ENCODE results near the gene TRMT6. TPM values are rescaled to one million over a fixed set of nuclear protein-coding genes. Genes with fewer than 3 reads are reported as not detected.

Gene TRMT6
- total RNA-seq, 1 experiment from 2014 or later, result 13.2 TPM

DNA sequence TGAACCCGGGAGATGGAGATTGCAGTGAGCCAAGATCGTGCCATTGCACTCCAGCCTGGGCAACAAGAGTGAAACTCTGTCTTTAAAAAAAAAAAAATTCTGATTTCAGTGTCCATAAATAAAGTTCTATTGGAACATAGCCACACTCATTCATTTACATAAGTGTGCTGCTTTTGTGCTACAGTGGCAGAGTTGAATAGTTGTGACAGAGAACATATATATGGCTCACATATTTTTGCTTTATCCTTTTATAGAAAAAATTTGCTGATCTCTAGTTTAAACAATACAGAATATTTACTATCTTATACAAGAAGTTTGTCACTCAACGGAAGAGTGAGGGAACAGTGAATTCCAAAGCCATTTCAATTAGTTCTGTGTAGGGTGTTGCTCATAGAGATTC lies 18.1 kb upstream of the TRMT6 start (continued):
- TF ChIP-seq EGR1 (IDR thresholded peaks at IDR 0.05; ENCODE audit: low read depth) (no peak), ZNF274 (IDR thresholded peaks at IDR 0.05; ENCODE audit: low read depth, low read length) (no peak), TCF7L2 (IDR thresholded peaks at IDR 0.05; ENCODE audit: borderline replicate concordance, extremely low read depth, insufficient read depth, insufficient read length) (no peak)
- TF ChIP-seq, protein P1, sequence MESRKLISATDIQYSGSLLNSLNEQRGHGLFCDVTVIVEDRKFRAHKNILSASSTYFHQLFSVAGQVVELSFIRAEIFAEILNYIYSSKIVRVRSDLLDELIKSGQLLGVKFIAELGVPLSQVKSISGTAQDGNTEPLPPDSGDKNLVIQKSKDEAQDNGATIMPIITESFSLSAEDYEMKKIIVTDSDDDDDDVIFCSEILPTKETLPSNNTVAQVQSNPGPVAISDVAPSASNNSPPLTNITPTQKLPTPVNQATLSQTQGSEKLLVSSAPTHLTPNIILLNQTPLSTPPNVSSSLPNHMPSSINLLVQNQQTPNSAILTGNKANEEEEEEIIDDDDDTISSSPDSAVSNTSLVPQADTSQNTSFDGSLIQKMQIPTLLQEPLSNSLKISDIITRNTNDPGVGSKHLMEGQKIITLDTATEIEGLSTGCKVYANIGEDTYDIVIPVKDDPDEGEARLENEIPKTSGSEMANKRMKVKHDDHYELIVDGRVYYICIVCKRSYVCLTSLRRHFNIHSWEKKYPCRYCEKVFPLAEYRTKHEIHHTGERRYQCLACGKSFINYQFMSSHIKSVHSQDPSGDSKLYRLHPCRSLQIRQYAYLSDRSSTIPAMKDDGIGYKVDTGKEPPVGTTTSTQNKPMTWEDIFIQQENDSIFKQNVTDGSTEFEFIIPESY (IDR thresholded peaks at IDR 0.05; ENCODE audit: extremely low read depth, insufficient replicate concordance, low read length), result no peak

DNA sequence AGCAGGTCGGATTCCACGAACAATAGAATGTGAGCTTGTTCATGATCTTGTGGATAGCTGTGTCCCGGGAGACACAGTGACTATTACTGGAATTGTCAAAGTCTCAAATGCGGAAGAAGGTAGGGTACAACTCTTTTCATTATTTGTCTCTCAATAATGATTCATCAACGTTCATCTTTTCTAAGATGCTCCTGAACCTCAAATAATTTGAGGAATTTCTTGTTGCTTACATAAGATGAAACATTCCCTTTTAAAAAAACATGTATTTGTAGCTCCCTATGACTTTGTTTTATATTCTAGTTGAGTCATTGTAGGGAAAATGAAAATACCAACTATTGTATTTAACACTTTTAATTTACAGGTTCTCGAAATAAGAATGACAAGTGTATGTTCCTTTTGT lies 17.1 kb upstream of the TRMT6 start:
- no peak for TF ChIP-seq EGR1 (IDR thresholded peaks at IDR 0.05; ENCODE audit: low read depth)
- TF ChIP-seq EZH2phosphoT487 (IDR thresholded peaks at IDR 0.05; ENCODE audit: borderline replicate concordance), result no peak
- no peak for TF ChIP-seq ZFX (IDR thresholded peaks at IDR 0.05)
- TF ChIP-seq ZNF274 (IDR thresholded peaks at IDR 0.05; ENCODE audit: low read depth, low read length), result no peak
- TF ChIP-seq RAD21 (IDR thresholded peaks at IDR 0.05; ENCODE audit: low read depth), result no peak
- TF ChIP-seq, protein P2, sequence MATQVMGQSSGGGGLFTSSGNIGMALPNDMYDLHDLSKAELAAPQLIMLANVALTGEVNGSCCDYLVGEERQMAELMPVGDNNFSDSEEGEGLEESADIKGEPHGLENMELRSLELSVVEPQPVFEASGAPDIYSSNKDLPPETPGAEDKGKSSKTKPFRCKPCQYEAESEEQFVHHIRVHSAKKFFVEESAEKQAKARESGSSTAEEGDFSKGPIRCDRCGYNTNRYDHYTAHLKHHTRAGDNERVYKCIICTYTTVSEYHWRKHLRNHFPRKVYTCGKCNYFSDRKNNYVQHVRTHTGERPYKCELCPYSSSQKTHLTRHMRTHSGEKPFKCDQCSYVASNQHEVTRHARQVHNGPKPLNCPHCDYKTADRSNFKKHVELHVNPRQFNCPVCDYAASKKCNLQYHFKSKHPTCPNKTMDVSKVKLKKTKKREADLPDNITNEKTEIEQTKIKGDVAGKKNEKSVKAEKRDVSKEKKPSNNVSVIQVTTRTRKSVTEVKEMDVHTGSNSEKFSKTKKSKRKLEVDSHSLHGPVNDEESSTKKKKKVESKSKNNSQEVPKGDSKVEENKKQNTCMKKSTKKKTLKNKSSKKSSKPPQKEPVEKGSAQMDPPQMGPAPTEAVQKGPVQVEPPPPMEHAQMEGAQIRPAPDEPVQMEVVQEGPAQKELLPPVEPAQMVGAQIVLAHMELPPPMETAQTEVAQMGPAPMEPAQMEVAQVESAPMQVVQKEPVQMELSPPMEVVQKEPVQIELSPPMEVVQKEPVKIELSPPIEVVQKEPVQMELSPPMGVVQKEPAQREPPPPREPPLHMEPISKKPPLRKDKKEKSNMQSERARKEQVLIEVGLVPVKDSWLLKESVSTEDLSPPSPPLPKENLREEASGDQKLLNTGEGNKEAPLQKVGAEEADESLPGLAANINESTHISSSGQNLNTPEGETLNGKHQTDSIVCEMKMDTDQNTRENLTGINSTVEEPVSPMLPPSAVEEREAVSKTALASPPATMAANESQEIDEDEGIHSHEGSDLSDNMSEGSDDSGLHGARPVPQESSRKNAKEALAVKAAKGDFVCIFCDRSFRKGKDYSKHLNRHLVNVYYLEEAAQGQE (IDR thresholded peaks at IDR 0.05; ENCODE audit: low read depth), result no peak
- TF ChIP-seq JUND (IDR thresholded peaks at IDR 0.05), result no peak
- no peak for TF ChIP-seq SP1 (IDR thresholded peaks at IDR 0.05; ENCODE audit: low read depth)
- no peak for TF ChIP-seq SIN3A (IDR thresholded peaks at IDR 0.05; ENCODE audit: low read depth)
- TF ChIP-seq ELF1 (IDR thresholded peaks at IDR 0.05; ENCODE audit: borderline replicate concordance, low read depth), result no peak
- peaks cover 0 to 4% of the 10 kb centered on the region in 2 experiments; a peak in 1 of 4 replicates for H3K4me1 ChIP-seq (ENCODE audit: control insufficient read depth in 1 of 2, insufficient read depth in 2 of 2, low read length in 2 of 2)
- ATAC-seq, result no peak
- no peak overlapping the region for H3K27ac ChIP-seq (ENCODE audit: low read depth, low read length)
- no peak overlapping the region for H3K4me2 ChIP-seq (ENCODE audit: low read length)
- peaks cover 16 to 34% of the 10 kb centered on the region in 2 experiments for H3K36me3 ChIP-seq (ENCODE audit: control insufficient read depth in 1 of 2, insufficient read depth in 2 of 2, low read length in 2 of 2)
- H2AFZ ChIP-seq (ENCODE audit: low read depth, low read length, poor library complexity, severe bottlenecking), result no peak overlapping the region
- H3K27me3 ChIP-seq (ENCODE audit: insufficient read depth, low read length), result no peaks in the 10 kb centered on the region
- no peak overlapping the region for H3K9ac ChIP-seq (ENCODE audit: low read length)
- CTCF ChIA-PET, result no interaction called here
- H3K9me3 ChIP-seq (ENCODE audit: control insufficient read depth in 1 of 2, insufficient read depth in 1 of 2, low read depth in 1 of 2, low read length in 2 of 2), result no peaks in the 10 kb centered on the region
- H3K79me2 ChIP-seq (ENCODE audit: insufficient read depth, low read length), result peaks cover 27% of the 10 kb centered on the region
- POLR2A ChIA-PET, result no interaction called here
- intact Hi-C loops (cut with micrococcal nuclease), result no loop called here
- H4K20me1 ChIP-seq (ENCODE audit: insufficient read depth), result peaks cover 4% of the 10 kb centered on the region; the same call in 1 of the 2 replicates
- RAD21 ChIA-PET (ENCODE audit: low non-redundant PET in 1 of 2, low total read pairs in 2 of 2, uncharacterized antibody in 2 of 2, unreplicated experiment in 2 of 2), result no interaction called here
- no peak overlapping the region for H3K4me3 ChIP-seq (replicated peaks in 1 of 2; ENCODE audit: low read depth in 1 of 2, low read length in 2 of 2)
- no peak for DNase-seq (ENCODE audit: low read depth, low spot score)
- H3K9me2 ChIP-seq (ENCODE audit: insufficient read depth), result no peaks in the 10 kb centered on the region
- no TSS peak for BruUV-seq (replicated peaks)

All from HCT116 (cell line).